Natural killer cell (primary cell): ENCODE measurements around the gene MEAK7. TPM values are rescaled to one million over a fixed set of nuclear protein-coding genes. Genes with fewer than 3 reads are reported as not detected.

Experiments used
- ATAC-seq, 3 donors: fragments of 150-1000 bp in 2 of 3; fragments of 200-7000 bp in 1 of 3; cut with Tn5 transposase; 1 replicate in 1 of 3; 2 replicates in 2 of 3; pipeline ENCODE4 v1.10.0; 2021; ENCODE audit warnings: mild to moderate bottlenecking in 2 of 3, moderate library complexity in 2 of 3
- DNase-seq, 2 donors: peaks; one replicate each; pipeline versions ENCODE4 v3.0.0 to v3.0.0-alpha.2; 2013 to 2021; ENCODE audit warnings: mixed read lengths in 1 of 2
- H3K27ac ChIP-seq: one replicate; pipeline ENCODE4 v1.5.1; 2013; ENCODE audit warnings: mild to moderate bottlenecking, low read length
- H3K27me3 ChIP-seq: one replicate; pipeline ENCODE4 v1.6.1; 2013; ENCODE audit warnings: low read length; ENCODE audit not compliant: control insufficient read depth, insufficient read depth
- H3K36me3 ChIP-seq: one replicate; pipeline ENCODE4 v1.6.1; 2013; ENCODE audit warnings: low read length; ENCODE audit not compliant: control insufficient read depth, insufficient read depth
- H3K4me1 ChIP-seq: one replicate; pipeline ENCODE4 v1.6.1; 2013; ENCODE audit warnings: low read length; ENCODE audit not compliant: control insufficient read depth, insufficient read depth
- H3K4me3 ChIP-seq: one replicate; pipeline ENCODE4 v1.5.1; 2013; ENCODE audit warnings: low read length
- H3K9me3 ChIP-seq: one replicate; pipeline ENCODE4 v1.6.1; 2013; ENCODE audit warnings: low read length; ENCODE audit not compliant: control insufficient read depth, insufficient read depth
- H3K27ac Mint-ChIP-seq, 2 donors: one replicate each; pipeline ENCODE4 v1.8.0; 2022; ENCODE audit warnings: mild to moderate bottlenecking in 2 of 2, mixed read lengths in 2 of 2, moderate library complexity in 1 of 2
- H3K27me3 Mint-ChIP-seq, 2 donors: one replicate each; pipeline ENCODE4 v1.8.0; 2022; ENCODE audit warnings: low read depth in 2 of 2, mixed read lengths in 2 of 2
- H3K36me3 Mint-ChIP-seq: one replicate; pipeline ENCODE4 v1.8.0; 2022; ENCODE audit warnings: mixed read lengths
- H3K4me1 Mint-ChIP-seq, 2 donors: one replicate each; pipeline ENCODE4 v1.8.0; 2022; ENCODE audit warnings: mixed read lengths in 2 of 2
- H3K4me3 Mint-ChIP-seq: one replicate; pipeline ENCODE4 v1.8.0; 2022; ENCODE audit warnings: mild to moderate bottlenecking, moderate library complexity, mixed read lengths
- H3K9me3 Mint-ChIP-seq, 2 donors: one replicate each; pipeline ENCODE4 v1.8.0; 2022; ENCODE audit warnings: mixed read lengths in 2 of 2
- CTCF ChIP-seq: fragments of 200-600 bp; IDR thresholded peaks from one replicate; pipeline ENCODE4 v1.8.0; 2022; ENCODE audit warnings: antibody characterized with exemption
- WGBS: methylation state at CpG from one replicate; pipeline ENCODE4 v1.1.7; 2013; ENCODE audit warnings: missing lambda C conversion rate; ENCODE audit not compliant: insufficient coverage; 5-methylcytosine and 5-hydroxymethylcytosine counted together
- intact Hi-C: fragments of 100-400 bp; cut with micrococcal nuclease; formaldehyde crosslinking; loops from one replicate; pipeline ENCODE4 v1.14.2; 2022
- total RNA-seq, 4 donors: library from RNA; stranded (reverse); fragments of 120-200 nt in 1 of 4; gene quantifications; one replicate each; pipeline versions ENCODE4 v1.2.3 to v1.2.4, GENCODE V29; 2013 to 2022

Gene MEAK7
- total RNA-seq, 3 donors from 2014 or later (not counting 1 experiment from before 2014, with no cell fraction given), result 4.8 to 8.5 (median 4.8) TPM

GRCh38 chr16:84458606-84459532, 45.6 kb downstream of the MEAK7 start:
- Mint-ChIP-seq H3K4me1 (no peaks in the 10 kb centered on the region), H3K27me3 (no peaks in the 10 kb centered on the region), H3K36me3 (no peaks in the 10 kb centered on the region), H3K4me3 (no peak overlapping the region), H3K9me3 (no peaks in the 10 kb centered on the region), H3K27ac (no peak overlapping the region)
- intact Hi-C loops, result no loop called here
- 96% methylated on average over 38 of the region's 38 CpGs for WGBS
- Histone ChIP-seq H3K27me3 (no peaks in the 10 kb centered on the region), H3K27ac (no peak overlapping the region), H3K4me1 (no peaks in the 10 kb centered on the region), H3K36me3 (no peaks in the 10 kb centered on the region), H3K4me3 (no peak overlapping the region), H3K9me3 (no peaks in the 10 kb centered on the region)
- ATAC-seq, result no peak
- no peak for TF ChIP-seq CTCF
- DNase-seq, result no peak

- Histone ChIP-seq H3K27ac (no peak overlapping the region), H3K4me1 (no peaks in the 10 kb centered on the region), H3K27me3 (no peaks in the 10 kb centered on the region), H3K36me3 (no peaks in the 10 kb centered on the region), H3K9me3 (no peaks in the 10 kb centered on the region), H3K4me3 (no peak overlapping the region)
- Mint-ChIP-seq H3K4me3 (no peak overlapping the region), H3K27me3 (no peaks in the 10 kb centered on the region), H3K4me1 (no peaks in the 10 kb centered on the region), H3K9me3 (no peaks in the 10 kb centered on the region), H3K36me3 (no peaks in the 10 kb centered on the region), H3K27ac (no peak overlapping the region)
- no peak for TF ChIP-seq CTCF
- 96% methylated on average over 6 of the region's 9 CpGs for WGBS
- intact Hi-C loops, result no loop called here
- DNase-seq (no peak), ATAC-seq (no peak)
These were observed 49.4 kb downstream of the MEAK7 start for GRCh38 chr16:84455031-84455430.

Other genes with a start within 250 kb of the MEAK7 start
- gene WFDC1, start 209.8 kb downstream of the MEAK7 start, total RNA-seq, result not detected
- gene ATP2C2, start 136.1 kb downstream of the MEAK7 start, total RNA-seq, result not detected
- gene COTL1, start 113.4 kb upstream of the MEAK7 start, total RNA-seq, result 100 to 1,000 TPM in 2 of 3 donors, 10 to 100 TPM in 1; 43.7 to 187 (median 116) TPM
- gene KLHL36, start 143.9 kb upstream of the MEAK7 start, total RNA-seq, result 10 to 100 TPM; 47.2 to 62.3 (median 60.5) TPM
- gene USP10, start 195.3 kb upstream of the MEAK7 start, total RNA-seq, result 100 to 1,000 TPM in 2 of 3 donors, 10 to 100 TPM in 1; 78.4 to 103 (median 100) TPM